Neuronal stem cell (in vitro differentiated cells): ENCODE data around the gene STOX1.

Experiments
- DNase-seq: peaks from one replicate; pipeline ENCODE4 v3.0.0-alpha.2; 2013; ENCODE audit warnings: low spot score
- H2AFZ ChIP-seq: one replicate; pipeline ENCODE4 v1.6.1; 2013; ENCODE audit warnings: mild to moderate bottlenecking, low read length, inconsistent platforms
- H2AK5ac ChIP-seq: 2 replicates; pipeline ENCODE4 v1.6.1; 2013; ENCODE audit warnings: low read depth, mild to moderate bottlenecking, inconsistent platforms, low read length, moderate library complexity, mixed read lengths
- H2BK120ac ChIP-seq: 2 replicates; pipeline ENCODE4 v1.6.1; 2013; ENCODE audit warnings: low read depth, mild to moderate bottlenecking, inconsistent platforms, low read length, moderate library complexity, mixed read lengths
- H2BK12ac ChIP-seq: one replicate; pipeline ENCODE4 v1.6.1; 2013; ENCODE audit warnings: low read length, inconsistent platforms
- H2BK15ac ChIP-seq: 2 replicates; pipeline ENCODE4 v1.6.1; 2013; ENCODE audit warnings: mild to moderate bottlenecking, low read length, inconsistent platforms, mixed read lengths
- H2BK5ac ChIP-seq: one replicate; pipeline ENCODE4 v1.6.1; 2013; ENCODE audit warnings: inconsistent platforms, mild to moderate bottlenecking, low read length, moderate library complexity
- H3K14ac ChIP-seq: one replicate; pipeline ENCODE4 v1.6.1; 2013; ENCODE audit warnings: low read length, inconsistent platforms
- H3K18ac ChIP-seq: 2 replicates; pipeline ENCODE4 v1.6.1; 2013; ENCODE audit warnings: low read length, inconsistent platforms
- H3K23ac ChIP-seq: 2 replicates; pipeline ENCODE4 v1.6.1; 2013; ENCODE audit warnings: low read depth, mild to moderate bottlenecking, mixed read lengths, low read length, inconsistent platforms; ENCODE audit not compliant: poor library complexity
- H3K27ac ChIP-seq: replicated peaks from 3 replicates; pipeline ENCODE4 v1.5.1; 2013; ENCODE audit warnings: low read length, inconsistent platforms
- H3K27me3 ChIP-seq, 3 experiments: 2 replicates each; pipeline ENCODE4 v1.6.1; 2013; ENCODE audit warnings: low read length in 3 of 3, mild to moderate bottlenecking in 2 of 3, inconsistent platforms in 1 of 3, low read depth in 1 of 3, mixed read lengths in 1 of 3, moderate library complexity in 1 of 3; ENCODE audit not compliant: control insufficient read depth in 3 of 3, insufficient read depth in 3 of 3
- H3K36me3 ChIP-seq, 2 donors: replicated peaks in 1 of 2; 2 replicates each; pipeline ENCODE4 v1.6.1; 2013; ENCODE audit warnings: low read length in 2 of 2; ENCODE audit not compliant: control insufficient read depth in 2 of 2, insufficient read depth in 2 of 2
- H3K4ac ChIP-seq: 2 replicates; pipeline ENCODE4 v1.6.1; 2013; ENCODE audit warnings: inconsistent platforms, mild to moderate bottlenecking, low read length, moderate library complexity
- H3K4me1 ChIP-seq, 2 donors: 1 replicate in 1 of 2; 2 replicates in 1 of 2; pipeline ENCODE4 v1.6.1; 2013; ENCODE audit warnings: low read length in 2 of 2, low read depth in 1 of 2; ENCODE audit not compliant: control insufficient read depth in 2 of 2, insufficient read depth in 1 of 2
- H3K4me2 ChIP-seq: one replicate; pipeline ENCODE4 v1.6.1; 2013; ENCODE audit warnings: mild to moderate bottlenecking, low read length, inconsistent platforms; ENCODE audit not compliant: insufficient read depth, poor library complexity, severe bottlenecking
- H3K4me3 ChIP-seq, 2 donors: 2 replicates each; pipeline ENCODE4 v1.5.1; 2013; ENCODE audit warnings: low read length in 2 of 2, mild to moderate bottlenecking in 2 of 2, inconsistent platforms in 1 of 2, moderate library complexity in 1 of 2
- H3K79me1 ChIP-seq: one replicate; pipeline ENCODE4 v1.6.1; 2013; ENCODE audit warnings: low read depth, mild to moderate bottlenecking, inconsistent platforms, low read length, moderate library complexity
- H3K9ac ChIP-seq: one replicate; pipeline ENCODE4 v1.6.1; 2013; ENCODE audit warnings: mild to moderate bottlenecking, low read depth, low read length, inconsistent platforms; ENCODE audit not compliant: poor library complexity
- H3K9me3 ChIP-seq, 2 donors: replicated peaks in 1 of 2; 2 replicates each; pipeline versions ENCODE3 to v1.6.1; 2013; ENCODE audit warnings: low read length in 2 of 2, mild to moderate bottlenecking in 2 of 2, inconsistent platforms in 1 of 2, low read depth in 1 of 2, mixed read lengths in 1 of 2, moderate library complexity in 1 of 2; ENCODE audit not compliant: control insufficient read depth in 2 of 2, insufficient read depth in 1 of 2
- H4K8ac ChIP-seq: one replicate; pipeline ENCODE4 v1.6.1; 2013; ENCODE audit warnings: low read depth, mild to moderate bottlenecking, inconsistent platforms, low read length, moderate library complexity
- H4K91ac ChIP-seq: one replicate; pipeline ENCODE4 v1.6.1; 2013; ENCODE audit warnings: low read length, low read depth, mild to moderate bottlenecking, inconsistent platforms; ENCODE audit not compliant: poor library complexity
- WGBS, 2 donors: extraction: QIAGEN DNeasy Blood & Tissue Kit; methylation state at CpG; one replicate each; pipeline ENCODE4 v1.1.7; 2013; ENCODE audit warnings: missing lambda C conversion rate in 2 of 2, mixed read lengths in 1 of 2; ENCODE audit not compliant: insufficient read length in 2 of 2, insufficient replicate concordance in 1 of 2; ENCODE audit errors: extremely low coverage in 2 of 2; 5-methylcytosine and 5-hydroxymethylcytosine counted together

The STOX1 gene

DNA sequence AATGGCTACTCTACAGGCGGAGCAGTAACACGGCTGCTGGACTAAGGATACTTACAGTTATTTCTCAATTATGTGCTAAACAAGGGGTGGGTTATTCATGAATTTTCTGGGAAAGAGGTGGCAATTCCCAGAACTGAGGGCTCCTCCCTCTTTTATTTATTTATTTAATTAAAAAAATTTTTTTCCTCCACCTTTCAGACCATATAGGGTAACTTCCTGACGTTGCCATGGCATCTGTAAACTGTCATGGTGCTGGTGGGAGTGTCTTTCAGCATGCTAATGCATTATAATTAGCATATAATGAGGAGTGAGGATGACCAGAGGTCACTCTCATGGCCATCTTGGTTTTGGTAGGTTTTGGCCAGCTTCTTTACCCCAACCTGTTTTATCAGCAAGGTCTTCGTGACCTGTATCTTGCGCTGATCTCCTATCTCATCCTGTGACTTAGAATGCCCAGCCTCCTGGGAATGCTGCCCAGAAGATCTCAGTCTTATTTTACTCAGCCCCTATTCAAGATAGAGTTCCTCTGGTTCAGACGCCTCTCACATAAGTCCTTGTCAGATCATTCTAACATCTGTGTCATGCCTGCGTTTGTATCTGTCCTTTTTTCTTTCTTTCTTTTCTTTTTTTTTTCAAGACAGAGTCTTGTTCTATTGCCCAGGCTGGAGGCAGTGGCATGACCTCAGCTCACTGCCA is 15.9 kb upstream of the STOX1 start:
- no peak overlapping the region for H3K27ac ChIP-seq
- no peak overlapping the region for H2AFZ ChIP-seq
- no peak overlapping the region for H4K8ac ChIP-seq
- peaks cover 0 to 3% of the 10 kb centered on the region in 2 donors for H3K9me3 ChIP-seq
- no peak overlapping the region for H2BK12ac ChIP-seq
- H3K9ac ChIP-seq = no peak overlapping the region
- H3K23ac ChIP-seq = no peak overlapping the region
- H2AK5ac ChIP-seq = no peak overlapping the region
- no peak overlapping the region for H3K4ac ChIP-seq
- no peak overlapping the region for H3K4me2 ChIP-seq
- H2BK15ac ChIP-seq = no peak overlapping the region
- no peak for DNase-seq
- H2BK5ac ChIP-seq = no peak overlapping the region
- H3K14ac ChIP-seq = no peak overlapping the region
- no peaks in the 10 kb centered on the region for H3K36me3 ChIP-seq
- no peak overlapping the region for H3K4me3 ChIP-seq
- WGBS, 2 donors = no CpG with 5 or more reads among the region's 7 CpGs
- peaks cover 4 to 6% of the 10 kb centered on the region in 2 donors for H3K4me1 ChIP-seq
- H3K79me1 ChIP-seq = peaks cover 2% of the 10 kb centered on the region
- H4K91ac ChIP-seq = no peak overlapping the region
- no peaks in the 10 kb centered on the region for H3K27me3 ChIP-seq
- no peak overlapping the region for H3K18ac ChIP-seq
- H2BK120ac ChIP-seq = no peak overlapping the region

DNA sequence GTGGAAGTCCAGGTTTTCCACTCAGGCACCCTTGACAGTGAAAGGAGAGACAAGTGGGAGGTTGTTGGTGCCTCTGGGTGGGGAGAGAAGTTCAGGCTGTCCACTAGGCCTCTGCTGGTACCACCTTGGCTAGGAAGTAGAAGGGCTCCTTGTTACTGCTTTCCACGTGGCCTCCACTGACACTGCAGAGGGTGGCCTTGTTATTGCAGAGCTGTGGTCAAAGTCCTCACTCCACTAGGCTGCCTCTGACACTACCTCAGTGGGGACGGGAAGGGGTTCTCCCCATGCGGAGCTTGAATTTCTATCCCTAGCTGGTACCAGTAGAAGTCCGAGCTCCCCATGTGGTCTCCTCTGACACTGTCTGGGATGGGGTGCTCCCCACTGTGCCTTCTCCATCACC is 14.9 kb upstream of the STOX1 start:
- no peak overlapping the region for H2BK120ac ChIP-seq
- WGBS, 2 donors = no CpG with 5 or more reads among the region's 4 CpGs
- no peaks in the 10 kb centered on the region for H3K27me3 ChIP-seq
- H3K9me3 ChIP-seq = peaks cover 0 to 3% of the 10 kb centered on the region in 2 donors
- H3K9ac ChIP-seq = no peak overlapping the region
- H2AK5ac ChIP-seq = peak overlapping the region; percentile 2
- no peaks in the 10 kb centered on the region for H3K36me3 ChIP-seq
- no peak overlapping the region for H3K14ac ChIP-seq
- H4K8ac ChIP-seq = no peak overlapping the region
- DNase-seq = no peak
- H4K91ac ChIP-seq = no peak overlapping the region
- H2BK12ac ChIP-seq = no peak overlapping the region
- H3K79me1 ChIP-seq = peaks cover 2% of the 10 kb centered on the region
- no peak overlapping the region for H3K4me2 ChIP-seq
- no peak overlapping the region for H3K27ac ChIP-seq
- H3K4ac ChIP-seq = no peak overlapping the region
- no peak overlapping the region for H3K23ac ChIP-seq
- peak overlapping the region in 1 of 2 donors; percentile 54 for H3K4me3 ChIP-seq
- peak overlapping the region; percentile 13 for H3K18ac ChIP-seq
- no peak overlapping the region for H2AFZ ChIP-seq
- peak overlapping the region; percentile 77 for H2BK5ac ChIP-seq
- H3K4me1 ChIP-seq = peaks cover 4 to 6% of the 10 kb centered on the region in 2 donors
- H2BK15ac ChIP-seq = peak overlapping the region; percentile 15

DNA sequence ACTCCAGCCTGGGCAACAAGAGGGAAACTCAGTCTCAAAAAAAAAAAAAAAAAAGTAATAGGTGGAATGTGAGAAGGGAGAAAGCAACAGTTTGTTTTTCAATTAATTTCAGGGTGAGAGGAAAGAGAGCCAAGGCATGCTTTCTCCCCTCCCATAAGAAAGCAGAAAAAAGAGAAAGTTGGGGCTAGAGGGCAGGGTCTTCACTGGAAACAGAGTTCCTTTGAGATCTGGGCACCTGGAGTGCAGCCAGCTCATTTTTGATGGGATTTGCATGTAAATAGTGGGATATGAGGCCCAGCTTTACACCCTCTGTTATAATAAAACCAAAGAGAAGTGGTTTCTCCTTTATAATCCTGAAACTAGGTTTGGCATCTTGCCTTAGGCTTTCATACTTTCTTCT is 13.8 kb upstream of the STOX1 start:
- no peak overlapping the region for H4K8ac ChIP-seq
- no peaks in the 10 kb centered on the region for H3K36me3 ChIP-seq
- H3K14ac ChIP-seq = no peak overlapping the region
- no peak overlapping the region for H2BK120ac ChIP-seq
- H3K23ac ChIP-seq = no peak overlapping the region
- no peak overlapping the region for H2BK5ac ChIP-seq
- H2AK5ac ChIP-seq = no peak overlapping the region
- H3K9me3 ChIP-seq = peaks cover 0 to 3% of the 10 kb centered on the region in 2 donors
- peaks cover 4 to 6% of the 10 kb centered on the region in 2 donors for H3K4me1 ChIP-seq
- no peak overlapping the region for H3K4me2 ChIP-seq
- H3K79me1 ChIP-seq = peaks cover 2% of the 10 kb centered on the region
- no peak overlapping the region for H2BK12ac ChIP-seq
- H3K27ac ChIP-seq = no peak overlapping the region
- no peak overlapping the region for H2BK15ac ChIP-seq
- DNase-seq = no peak
- H3K18ac ChIP-seq = no peak overlapping the region
- no peak overlapping the region for H3K4ac ChIP-seq
- H3K27me3 ChIP-seq = no peaks in the 10 kb centered on the region
- no peak overlapping the region for H4K91ac ChIP-seq
- no peak overlapping the region for H3K9ac ChIP-seq
- peak overlapping the region; percentile 33 for H2AFZ ChIP-seq
- no peak overlapping the region for H3K4me3 ChIP-seq

DNA sequence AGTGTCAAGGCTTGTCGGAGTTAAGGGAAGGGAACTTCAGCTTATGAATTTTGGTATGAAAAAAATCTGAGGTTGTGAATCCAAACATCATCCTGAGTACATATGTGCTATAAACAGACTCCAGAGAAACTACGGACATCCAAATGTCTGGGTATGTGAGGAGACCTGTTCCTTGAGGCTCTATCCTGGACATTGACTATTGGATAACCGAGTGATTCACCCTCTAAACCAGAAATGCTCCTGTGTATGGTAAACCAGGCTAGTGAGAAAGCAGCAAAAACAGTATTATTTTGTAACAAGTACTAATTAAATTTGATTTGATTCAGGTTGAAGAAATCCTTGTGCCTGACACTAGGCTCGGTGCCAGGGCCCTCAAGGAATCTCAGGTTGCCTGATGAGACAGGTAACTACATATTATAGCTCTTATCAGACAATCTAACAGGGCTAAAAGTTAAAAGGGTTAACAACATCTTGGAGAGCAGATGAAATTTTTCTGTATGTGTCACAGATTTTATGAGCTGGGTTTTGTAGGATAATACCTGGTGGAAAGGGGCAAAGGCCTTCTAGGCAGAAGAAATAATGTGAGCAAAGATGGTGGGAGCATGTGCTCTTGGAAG is 10.4 kb upstream of the STOX1 start:
- DNase-seq = no peak
- Histone ChIP-seq H3K9ac (no peak overlapping the region), H3K27me3 (no peaks in the 10 kb centered on the region), H3K14ac (no peak overlapping the region), H4K8ac (no peak overlapping the region), H2BK120ac (no peak overlapping the region), H2AFZ (no peak overlapping the region), H3K4me2 (no peak overlapping the region), H3K27ac (no peak overlapping the region), H3K4ac (no peak overlapping the region), H3K79me1 (peaks cover 2% of the 10 kb centered on the region), H2BK5ac (no peak overlapping the region), H4K91ac (no peak overlapping the region), H2BK15ac (no peak overlapping the region), H3K9me3 (peaks cover 0 to 3% of the 10 kb centered on the region in 2 donors), H3K4me3 (no peak overlapping the region), H3K18ac (no peak overlapping the region), H3K4me1 (peaks cover 4 to 6% of the 10 kb centered on the region in 2 donors), H3K36me3 (no peaks in the 10 kb centered on the region), H2BK12ac (no peak overlapping the region), H2AK5ac (no peak overlapping the region), H3K23ac (no peak overlapping the region)
- WGBS, 2 donors = no CpG with 5 or more reads among the region's 4 CpGs
